ENCODE data around the gene TMPRSS11B. TPM values are rescaled to one million over a fixed set of nuclear protein-coding genes. Genes with fewer than 3 reads are reported as not detected.

The TMPRSS11B gene
- total RNA-seq, 1 donor = not detected

DNA sequence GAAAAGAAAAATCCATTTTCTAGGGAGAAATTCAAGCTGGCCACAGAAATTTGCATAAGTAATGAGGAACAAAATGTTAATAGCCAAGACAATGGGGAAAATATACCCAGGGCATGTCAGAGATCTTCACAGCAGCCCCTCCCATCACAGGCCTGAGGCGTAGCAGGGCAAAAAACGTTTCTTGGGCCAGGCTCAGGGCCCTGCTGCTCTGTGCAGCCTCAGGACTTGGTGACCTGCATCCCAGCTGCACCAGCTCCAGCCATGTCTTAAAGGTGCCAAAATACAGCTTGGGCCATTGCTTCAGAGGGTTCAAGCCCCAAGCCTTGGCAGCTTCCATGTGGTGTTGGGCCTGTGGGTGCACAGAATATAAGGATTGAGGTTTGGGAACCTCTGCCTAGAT, 32.1 kb upstream of the TMPRSS11B start:
- H3K27me3 ChIP-seq (ENCODE audit: insufficient read depth, low read length) = no peaks in the 10 kb centered on the region
- no peaks in the 10 kb centered on the region for H4K20me1 ChIP-seq (ENCODE audit: insufficient read depth, low read length)
- DNase-seq (ENCODE audit: insufficient read length, low spot score, missing footprints) = no peak
- TF ChIP-seq CTCF (IDR thresholded peaks at IDR 0.05; ENCODE audit: extremely low read depth, low read depth, low read length) = no peak
- H3K79me2 ChIP-seq (ENCODE audit: insufficient read depth, low read length) = no peaks in the 10 kb centered on the region
- no peak overlapping the region for H3K4me3 ChIP-seq (ENCODE audit: insufficient read depth, low read length)
- H2AFZ ChIP-seq (ENCODE audit: low read length) = no peak overlapping the region
- H3K4me2 ChIP-seq (ENCODE audit: insufficient read depth, low read length) = no peak overlapping the region
- peaks cover 12% of the 10 kb centered on the region for H3K4me1 ChIP-seq (ENCODE audit: insufficient read depth, low read length)
- no peaks in the 10 kb centered on the region for H3K9me3 ChIP-seq (ENCODE audit: low read depth, low read length)
- no peak overlapping the region for H3K27ac ChIP-seq (ENCODE audit: low read depth, low read length)
- no peaks in the 10 kb centered on the region for H3K36me3 ChIP-seq (ENCODE audit: insufficient read depth, low read length)

DNA sequence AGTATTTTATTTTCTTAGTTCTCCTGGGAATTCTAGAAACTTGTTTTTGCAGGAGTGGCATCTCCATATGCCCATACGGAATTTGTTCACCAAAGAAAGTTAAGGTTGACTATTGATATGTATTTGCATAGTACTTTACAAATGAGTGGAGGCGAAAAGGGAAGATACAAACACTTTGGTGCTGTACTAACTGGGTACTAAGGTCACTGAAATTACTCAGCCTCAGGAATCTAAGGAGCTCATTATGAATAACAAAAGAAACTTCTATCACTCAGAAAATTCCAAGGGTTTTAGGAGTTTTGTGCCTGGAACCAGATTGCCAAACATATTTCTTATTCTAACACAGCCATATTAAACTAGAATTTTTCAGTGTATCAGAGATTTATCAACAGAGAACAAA, 27.4 kb upstream of the TMPRSS11B start:
- Histone ChIP-seq H3K4me3 (ENCODE audit: insufficient read depth, low read length) (peak overlapping the region; percentile 70), H2AFZ (ENCODE audit: low read length) (no peak overlapping the region), H4K20me1 (ENCODE audit: insufficient read depth, low read length) (no peaks in the 10 kb centered on the region), H3K9me3 (ENCODE audit: low read depth, low read length) (no peaks in the 10 kb centered on the region), H3K27ac (ENCODE audit: low read depth, low read length) (peak overlapping the region; percentile 42), H3K36me3 (ENCODE audit: insufficient read depth, low read length) (no peaks in the 10 kb centered on the region), H3K27me3 (ENCODE audit: insufficient read depth, low read length) (no peaks in the 10 kb centered on the region), H3K79me2 (ENCODE audit: insufficient read depth, low read length) (no peaks in the 10 kb centered on the region), H3K4me2 (ENCODE audit: insufficient read depth, low read length) (peak overlapping the region; percentile 85), H3K4me1 (ENCODE audit: insufficient read depth, low read length) (peaks cover 20% of the 10 kb centered on the region)
- peak; percentile 60 for DNase-seq (ENCODE audit: insufficient read length, low spot score, missing footprints)
- no peak for TF ChIP-seq CTCF (IDR thresholded peaks at IDR 0.05; ENCODE audit: extremely low read depth, low read depth, low read length)

GRCh38 chr4:68272380-68272779, 26.9 kb upstream of the TMPRSS11B start:
- H3K79me2 ChIP-seq (ENCODE audit: insufficient read depth, low read length) = no peaks in the 10 kb centered on the region
- H3K4me1 ChIP-seq (ENCODE audit: insufficient read depth, low read length) = peaks cover 22% of the 10 kb centered on the region
- no peak for TF ChIP-seq CTCF (IDR thresholded peaks at IDR 0.05; ENCODE audit: extremely low read depth, low read depth, low read length)
- peak overlapping the region; percentile 84 for H2AFZ ChIP-seq (ENCODE audit: low read length)
- peak overlapping the region; percentile 70 for H3K4me3 ChIP-seq (ENCODE audit: insufficient read depth, low read length)
- no peaks in the 10 kb centered on the region for H4K20me1 ChIP-seq (ENCODE audit: insufficient read depth, low read length)
- H3K27ac ChIP-seq (ENCODE audit: low read depth, low read length) = peak overlapping the region; percentile 42
- no peaks in the 10 kb centered on the region for H3K9me3 ChIP-seq (ENCODE audit: low read depth, low read length)
- no peaks in the 10 kb centered on the region for H3K27me3 ChIP-seq (ENCODE audit: insufficient read depth, low read length)
- no peaks in the 10 kb centered on the region for H3K36me3 ChIP-seq (ENCODE audit: insufficient read depth, low read length)
- peak overlapping the region; percentile 85 for H3K4me2 ChIP-seq (ENCODE audit: insufficient read depth, low read length)
- DNase-seq (ENCODE audit: insufficient read length, low spot score, missing footprints) = no peak

- H4K20me1 ChIP-seq (ENCODE audit: insufficient read depth, low read length) = no peaks in the 10 kb centered on the region
- no peaks in the 10 kb centered on the region for H3K79me2 ChIP-seq (ENCODE audit: insufficient read depth, low read length)
- peak overlapping the region; percentile 84 for H2AFZ ChIP-seq (ENCODE audit: low read length)
- H3K4me3 ChIP-seq (ENCODE audit: insufficient read depth, low read length) = peak overlapping the region; percentile 70
- DNase-seq (ENCODE audit: insufficient read length, low spot score, missing footprints) = peak; percentile 74
- H3K4me1 ChIP-seq (ENCODE audit: insufficient read depth, low read length) = peaks cover 22% of the 10 kb centered on the region
- no peaks in the 10 kb centered on the region for H3K36me3 ChIP-seq (ENCODE audit: insufficient read depth, low read length)
- no peaks in the 10 kb centered on the region for H3K9me3 ChIP-seq (ENCODE audit: low read depth, low read length)
- no peaks in the 10 kb centered on the region for H3K27me3 ChIP-seq (ENCODE audit: insufficient read depth, low read length)
- H3K4me2 ChIP-seq (ENCODE audit: insufficient read depth, low read length) = peak overlapping the region; percentile 85
- peak overlapping the region; percentile 42 for H3K27ac ChIP-seq (ENCODE audit: low read depth, low read length)
- peak; percentile 70 for TF ChIP-seq CTCF (IDR thresholded peaks at IDR 0.05; ENCODE audit: extremely low read depth, low read depth, low read length)
Measured at GRCh38 chr4:68271851-68272357, 26.4 kb upstream of the TMPRSS11B start.
